Colonic mucosa (tissue), 4 donors: ENCODE data around the gene SHMT2. TPM values are rescaled to one million over a fixed set of nuclear protein-coding genes. Genes with fewer than 3 reads are reported as not detected.

Experiments
- DNase-seq: peaks from one replicate; pipeline ENCODE4 v3.0.0-alpha.2; 2020
- H3K27ac ChIP-seq: fragments of 200-600 bp; one replicate; pipeline ENCODE4 v1.8.0; 2021
- H3K27me3 ChIP-seq: fragments of 200-600 bp; one replicate; pipeline ENCODE4 v1.8.0; 2021
- H3K36me3 ChIP-seq: fragments of 200-600 bp; one replicate; pipeline ENCODE4 v1.8.0; 2021
- H3K4me1 ChIP-seq: fragments of 200-600 bp; one replicate; pipeline ENCODE4 v1.8.0; 2021; ENCODE audit warnings: mild to moderate bottlenecking
- H3K4me3 ChIP-seq: fragments of 200-600 bp; one replicate; pipeline ENCODE4 v1.8.0; 2021
- H3K9ac ChIP-seq, 2 donors: one replicate each; pipeline ENCODE4 v1.7.0; 2013; ENCODE audit warnings: control low read depth in 2 of 2, low read depth in 2 of 2, low read length in 2 of 2
- H3K9me3 ChIP-seq: fragments of 200-600 bp; one replicate; pipeline ENCODE4 v1.8.0; 2021
- CTCF ChIP-seq: fragments of 200-600 bp; IDR thresholded peaks from one replicate; pipeline ENCODE4 v1.8.0; 2022; ENCODE audit warnings: antibody characterized with exemption, mild to moderate bottlenecking
- intact Hi-C: fragments of 100-400 bp; cut with DNase I; formaldehyde crosslinking; loops from one replicate; pipeline ENCODE4 v1.14.1; 2022
- total RNA-seq, 2 donors: library from RNA; stranded (reverse); fragmentation: NEBNext Ultra II Directional in 1 of 2; extraction: Animal tissue kit (Norgen Biotek cat#: 25700) in 1 of 2; gene quantifications; one replicate each; pipeline ENCODE4 v1.2.1, GENCODE V29; 2021
- donor health status: healthy.
- donor health status: DM: no; HTN: no; CAD: no.
- donor health status: DM: no; HTN: no; CAD: no.

Gene SHMT2
- total RNA-seq, 2 donors from 2014 or later = 69.4 to 160 TPM

- Histone ChIP-seq H3K9me3 (no peaks in the 10 kb centered on the region), H3K27ac (no peak overlapping the region), H3K27me3 (peaks cover 41% of the 10 kb centered on the region), H3K9ac (no peak overlapping the region), H3K4me1 (peaks cover 21% of the 10 kb centered on the region), H3K36me3 (peaks cover 9% of the 10 kb centered on the region), H3K4me3 (no peak overlapping the region)
- no peak for TF ChIP-seq CTCF
- no peak for DNase-seq
- intact Hi-C loops = no loop called here
Observed at GRCh38 chr12:57235017-57235727, 5.7 kb downstream of the SHMT2 start.

GRCh38 chr12:57235728-57236131, 6.2 kb downstream of the SHMT2 start:
- Histone ChIP-seq H3K9me3 (no peaks in the 10 kb centered on the region), H3K9ac (no peak overlapping the region), H3K27me3 (peaks cover 46% of the 10 kb centered on the region), H3K4me3 (no peak overlapping the region), H3K27ac (no peak overlapping the region), H3K36me3 (peaks cover 9% of the 10 kb centered on the region), H3K4me1 (peaks cover 22% of the 10 kb centered on the region)
- TF ChIP-seq CTCF = no peak
- intact Hi-C loops = no loop called here
- DNase-seq = no peak

GRCh38 chr12:57236201-57236924, 6.9 kb downstream of the SHMT2 start:
- Histone ChIP-seq H3K4me3 (no peak overlapping the region), H3K27me3 (peaks cover 53% of the 10 kb centered on the region), H3K9me3 (no peaks in the 10 kb centered on the region), H3K27ac (no peak overlapping the region), H3K36me3 (peaks cover 9% of the 10 kb centered on the region), H3K9ac (no peak overlapping the region), H3K4me1 (peaks cover 26% of the 10 kb centered on the region)
- no peak for DNase-seq
- intact Hi-C loops = no loop called here
- no peak for TF ChIP-seq CTCF

- H3K27me3 ChIP-seq = peaks cover 60% of the 10 kb centered on the region
- no peak for TF ChIP-seq CTCF
- H3K36me3 ChIP-seq = peaks cover 9% of the 10 kb centered on the region
- H3K9ac ChIP-seq = no peak overlapping the region
- intact Hi-C loops = no loop called here
- no peak overlapping the region for H3K27ac ChIP-seq
- no peaks in the 10 kb centered on the region for H3K9me3 ChIP-seq
- no peak overlapping the region for H3K4me3 ChIP-seq
- H3K4me1 ChIP-seq = peaks cover 26% of the 10 kb centered on the region
- no peak for DNase-seq
Observed at GRCh38 chr12:57236925-57237595, 7.5 kb downstream of the SHMT2 start.

GRCh38 chr12:57237596-57237931, 8.1 kb downstream of the SHMT2 start:
- Histone ChIP-seq H3K4me1 (peaks cover 29% of the 10 kb centered on the region), H3K9me3 (no peaks in the 10 kb centered on the region), H3K27me3 (peaks cover 64% of the 10 kb centered on the region), H3K36me3 (peaks cover 4% of the 10 kb centered on the region), H3K27ac (no peak overlapping the region), H3K9ac (no peak overlapping the region), H3K4me3 (no peak overlapping the region)
- intact Hi-C loops = no loop called here
- TF ChIP-seq CTCF = no peak
- no peak for DNase-seq
